ENCODE measurements around the gene CERS4.
"Not testable (repeated sequence)": the region's sequence is repeated elsewhere in the genome, so short reads cannot be mapped to it uniquely, and the experiment has no call there.

CERS4 gene

DNA sequence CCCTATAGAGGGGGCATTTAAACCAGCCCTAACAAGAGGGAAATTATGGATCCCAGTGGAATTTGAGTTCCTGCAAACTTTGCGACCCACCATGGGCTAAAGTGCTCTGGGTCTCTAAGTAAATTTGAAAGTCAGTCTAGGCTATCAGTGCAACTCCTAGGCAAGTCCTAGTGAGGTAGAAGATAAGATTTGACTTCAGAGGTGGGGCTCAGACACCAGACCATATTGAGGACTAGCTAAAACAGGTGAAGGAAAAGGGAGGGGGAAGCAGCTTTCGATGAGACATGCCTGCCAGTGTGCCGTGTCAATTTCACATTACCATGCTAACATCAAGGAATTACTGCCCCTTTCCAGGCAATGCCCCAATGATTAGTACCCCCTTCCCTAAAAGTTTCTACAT, 60.6 kb downstream of the CERS4 start:
- DNase-seq: no peak

DNA sequence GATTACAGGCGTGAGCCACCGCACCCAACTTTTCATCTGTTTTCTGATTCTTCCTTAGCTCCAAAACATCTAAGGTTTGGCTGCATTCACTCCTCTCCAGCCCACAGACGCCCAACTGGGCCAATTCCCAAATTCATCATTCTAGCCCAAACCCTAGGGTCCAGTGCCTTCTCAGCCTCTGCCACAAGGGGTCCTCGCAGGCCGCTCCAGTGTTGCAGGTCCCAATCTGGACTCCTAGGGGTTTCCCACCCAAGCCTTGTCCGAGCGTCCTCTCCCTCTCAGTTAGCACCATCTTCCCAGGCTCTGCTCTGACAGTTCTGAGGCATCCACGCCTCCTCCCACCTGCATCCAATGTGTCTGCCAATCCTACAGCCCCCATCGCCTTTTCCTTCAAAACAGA, 67.3 kb downstream of the CERS4 start:
- not testable (repeated sequence) for DNase-seq

DNA sequence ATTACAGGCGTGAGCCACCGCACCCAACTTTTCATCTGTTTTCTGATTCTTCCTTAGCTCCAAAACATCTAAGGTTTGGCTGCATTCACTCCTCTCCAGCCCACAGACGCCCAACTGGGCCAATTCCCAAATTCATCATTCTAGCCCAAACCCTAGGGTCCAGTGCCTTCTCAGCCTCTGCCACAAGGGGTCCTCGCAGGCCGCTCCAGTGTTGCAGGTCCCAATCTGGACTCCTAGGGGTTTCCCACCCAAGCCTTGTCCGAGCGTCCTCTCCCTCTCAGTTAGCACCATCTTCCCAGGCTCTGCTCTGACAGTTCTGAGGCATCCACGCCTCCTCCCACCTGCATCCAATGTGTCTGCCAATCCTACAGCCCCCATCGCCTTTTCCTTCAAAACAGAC, 82.2 kb downstream of the CERS4 start:
- not testable (repeated sequence) for DNase-seq

DNA sequence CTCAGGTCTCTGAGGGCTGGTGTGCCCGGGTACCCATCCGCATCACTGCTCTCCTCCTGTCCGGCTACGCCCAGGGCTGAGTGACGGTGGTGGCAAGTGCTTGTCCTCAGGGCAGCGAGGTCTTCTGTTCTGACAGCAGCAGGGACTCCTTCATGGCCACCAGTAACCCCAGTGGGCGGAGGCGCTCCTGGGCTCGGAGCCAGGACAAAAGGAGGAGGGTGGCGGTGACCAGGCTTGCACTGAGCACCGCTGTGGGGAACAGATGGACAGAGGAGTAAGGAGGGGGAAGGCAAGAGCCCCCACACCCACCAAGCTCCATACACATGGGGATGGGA, 93.2 kb downstream of the CERS4 start:
- no peak for DNase-seq

DNA sequence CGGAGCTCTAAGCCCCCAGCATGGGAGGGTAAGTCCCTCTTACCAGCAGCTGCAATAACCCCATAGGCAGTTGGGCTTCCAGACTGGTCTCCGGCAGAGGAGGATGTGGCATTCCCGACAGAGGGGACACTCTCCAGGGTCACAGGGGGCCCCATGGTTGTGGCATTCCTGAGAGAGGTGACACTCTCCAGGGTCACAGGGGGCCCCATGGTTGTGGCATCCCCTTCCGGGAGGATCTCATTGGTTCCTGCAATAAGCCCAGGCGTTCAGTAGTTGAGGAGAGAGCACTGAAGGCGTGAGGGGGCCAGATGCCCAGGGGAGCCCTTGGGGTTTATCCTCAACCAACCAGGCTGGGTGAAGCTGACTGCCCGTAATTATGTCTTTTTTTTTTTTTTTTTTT, 93.6 kb downstream of the CERS4 start:
- DNase-seq: no peak

DNA sequence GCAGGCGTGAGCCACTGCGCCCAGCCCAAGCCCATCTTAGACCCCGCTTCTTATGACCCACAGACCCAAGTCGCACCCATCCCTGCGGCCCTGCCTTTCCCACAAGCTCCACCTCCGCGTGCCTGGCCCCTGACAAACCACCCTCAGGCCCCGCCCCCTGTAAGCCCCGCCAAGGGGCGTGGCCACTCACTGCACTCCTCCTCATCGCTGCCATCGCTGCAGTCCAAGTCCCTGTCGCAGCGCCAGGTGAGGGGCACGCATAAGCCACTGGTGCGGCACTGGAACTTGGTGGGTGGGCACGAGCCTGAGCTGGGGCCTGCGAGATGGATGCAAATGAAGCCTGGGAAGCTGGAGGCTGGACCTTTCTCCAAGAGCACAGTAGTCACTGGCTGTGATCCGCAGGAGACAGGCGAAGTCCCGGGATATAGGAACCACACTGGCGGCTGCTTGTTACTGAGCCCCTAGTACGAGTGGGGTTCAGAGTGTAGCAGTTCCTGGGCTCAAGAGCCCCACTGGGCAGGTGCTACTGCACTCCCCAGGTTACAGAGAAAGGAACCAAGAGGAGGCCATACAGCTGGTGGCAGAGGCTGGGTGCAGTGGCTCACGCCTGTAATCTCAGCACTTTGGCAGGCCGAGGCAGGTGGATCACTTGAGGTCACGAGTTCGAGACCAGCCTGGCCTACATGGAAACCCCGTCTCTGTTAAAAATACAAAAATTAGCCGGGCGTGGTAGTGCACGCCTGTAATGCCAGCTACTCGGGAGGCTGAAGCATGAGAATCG, 95.9 kb downstream of the CERS4 start:
- no peak for DNase-seq

DNA sequence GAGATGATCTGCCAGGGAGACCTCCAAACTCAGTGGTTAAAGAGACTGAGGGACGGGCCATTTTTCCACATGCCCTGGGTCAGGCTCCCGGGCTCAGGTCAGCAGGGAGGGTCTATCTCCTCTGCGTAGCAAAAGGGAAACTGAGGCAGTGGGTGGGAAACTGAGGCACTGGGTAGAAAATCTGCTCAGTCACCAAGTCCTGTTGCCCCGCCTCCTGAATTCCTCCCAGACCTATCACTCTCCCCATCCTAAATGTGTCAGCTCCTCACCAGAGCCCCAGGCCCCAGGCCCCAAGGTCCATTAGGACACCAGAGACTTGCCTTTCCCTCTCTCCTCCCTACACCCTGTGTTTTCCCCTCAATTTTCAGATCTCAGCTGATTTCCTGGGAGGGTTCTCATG, 96.6 kb downstream of the CERS4 start:
- DNase-seq: no peak

DNA sequence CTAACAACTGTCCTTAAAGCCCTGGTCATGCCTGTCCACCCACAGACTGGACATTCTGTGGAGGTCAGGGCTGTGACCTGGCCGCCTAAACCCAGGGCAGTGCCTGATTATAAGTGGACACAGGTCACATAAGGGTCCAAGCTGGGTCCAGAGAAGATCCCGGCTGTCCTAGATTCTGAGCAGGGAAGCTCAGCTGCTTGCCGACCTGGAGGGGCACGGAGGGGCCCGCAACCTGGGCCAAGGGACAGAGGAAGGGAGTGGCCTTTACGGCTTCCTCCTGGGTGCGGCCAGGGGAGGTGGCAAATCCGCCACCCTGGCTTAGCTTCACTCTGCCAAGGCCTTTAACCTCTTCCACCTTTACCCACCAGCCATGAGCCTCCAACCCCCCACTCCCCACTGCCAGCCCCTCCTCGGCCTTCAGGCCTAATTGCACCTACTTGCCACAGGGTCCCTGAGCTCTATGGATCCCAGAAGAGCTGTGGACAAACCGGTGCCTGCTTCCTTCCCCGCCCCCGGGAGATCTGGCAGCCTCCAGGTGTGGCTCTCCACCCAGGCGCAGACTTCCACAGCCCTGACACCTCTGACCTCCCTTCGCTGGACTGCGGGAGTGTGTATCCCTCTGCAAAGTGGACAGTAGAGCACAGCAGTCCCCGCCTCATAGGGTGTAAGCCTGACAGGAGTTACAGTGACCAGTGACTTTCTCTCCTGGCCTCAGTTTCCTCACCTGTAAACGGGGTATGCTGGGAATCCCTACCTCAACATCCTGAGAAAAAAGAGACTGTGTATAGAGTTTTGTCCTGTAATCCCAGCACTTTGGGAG, 97.3 kb downstream of the CERS4 start:
- no peak for DNase-seq

DNA sequence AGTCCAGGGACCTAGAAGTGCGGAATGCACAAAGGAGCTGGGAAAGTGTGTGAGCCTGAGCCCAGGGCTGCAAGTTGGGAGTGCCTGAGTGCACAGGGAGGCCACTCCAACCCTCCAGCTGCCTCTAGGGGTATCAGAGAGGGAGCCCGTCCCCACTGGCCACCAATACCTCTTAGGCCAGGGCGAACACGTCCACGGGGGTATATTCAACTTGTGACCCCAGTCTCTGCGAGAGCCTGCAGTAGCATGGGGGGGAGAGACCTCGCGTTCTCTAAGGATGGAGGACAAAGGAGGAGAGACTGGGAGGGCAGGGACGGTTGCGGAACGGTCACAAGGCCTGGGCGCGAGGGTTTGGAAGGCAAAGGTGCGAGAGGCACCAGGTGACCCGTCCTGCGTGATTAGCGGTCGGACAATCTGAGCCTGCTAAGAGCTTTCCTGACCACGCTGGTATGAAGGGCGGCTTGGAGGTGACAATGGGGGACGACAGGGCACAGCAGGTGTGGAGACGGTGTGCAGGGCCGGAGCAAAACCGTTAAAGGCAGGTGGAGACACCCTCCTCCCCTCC, 98.3 kb downstream of the CERS4 start:
- no peak for DNase-seq

DNA sequence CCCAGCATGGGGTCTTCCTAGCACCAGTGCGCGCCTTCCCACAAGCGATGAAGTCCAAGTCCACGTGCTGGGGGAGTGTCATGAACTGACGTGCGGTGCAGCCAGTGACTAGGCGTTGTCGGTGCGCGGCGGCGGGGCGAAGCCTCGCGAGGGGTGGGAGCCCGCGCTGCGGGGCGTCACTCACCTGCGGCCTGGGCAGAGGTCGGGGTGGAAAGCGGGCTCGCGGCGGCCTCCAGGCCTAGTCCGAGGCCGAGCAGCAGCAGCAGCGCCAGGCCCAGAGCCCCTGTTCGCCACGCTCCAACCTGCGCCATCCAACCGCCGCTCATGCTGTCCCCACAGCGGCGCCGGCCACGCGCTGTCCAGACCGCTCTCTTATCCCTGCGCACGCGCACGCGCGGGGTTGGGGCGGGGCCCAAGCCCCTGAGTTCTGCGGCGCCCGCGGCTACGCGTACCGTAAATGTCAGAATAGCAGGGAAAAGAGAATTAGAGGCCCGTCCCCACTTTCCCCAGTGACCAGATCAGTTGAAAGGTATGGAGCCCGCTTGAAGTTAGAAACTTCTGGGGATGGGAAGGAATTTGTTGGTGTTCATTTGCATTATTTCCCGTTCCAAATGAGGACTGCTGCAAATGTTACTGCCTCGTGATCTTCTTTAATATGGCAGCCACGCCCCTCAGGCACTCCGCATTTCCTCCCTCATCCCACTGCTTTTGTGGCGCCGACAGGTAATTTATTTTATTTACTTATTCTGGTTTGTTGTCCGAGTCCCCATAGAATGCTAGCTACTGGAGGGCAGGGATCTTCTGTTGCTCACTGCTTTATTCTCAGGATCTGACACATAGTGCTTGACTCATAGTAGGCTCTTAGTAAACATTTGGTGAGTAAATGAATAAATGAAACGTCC, 99.0 kb downstream of the CERS4 start, which contains the start of gene CD320:
Gene CD320, minus strand, starts transcription at position 394 of the 902 bp plus-strand sequence. Its CDS starts 68 bp downstream, at position 326.
- DNase-seq: peak; percentile 81

DNA sequence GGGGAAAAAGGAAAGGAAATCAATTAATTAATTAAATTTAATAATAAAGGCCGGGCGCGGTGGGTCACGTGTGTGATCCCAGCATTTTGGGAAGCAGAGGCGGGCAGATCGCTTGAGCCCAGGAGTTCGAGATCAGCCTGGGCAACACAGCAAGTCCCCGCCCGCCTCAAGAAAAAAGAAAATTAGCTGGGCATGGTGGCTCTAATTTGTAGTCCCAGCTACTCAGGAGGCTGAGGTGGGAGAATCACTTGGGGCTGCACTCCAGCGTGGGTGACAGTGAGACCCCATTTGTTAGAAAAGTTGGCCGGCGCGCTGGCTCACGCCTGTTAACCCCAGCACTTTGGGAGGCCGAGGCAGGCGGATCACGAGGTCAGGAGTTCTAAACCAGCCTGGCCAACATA, 99.7 kb downstream of the CERS4 start:
- DNase-seq: no peak

DNA sequence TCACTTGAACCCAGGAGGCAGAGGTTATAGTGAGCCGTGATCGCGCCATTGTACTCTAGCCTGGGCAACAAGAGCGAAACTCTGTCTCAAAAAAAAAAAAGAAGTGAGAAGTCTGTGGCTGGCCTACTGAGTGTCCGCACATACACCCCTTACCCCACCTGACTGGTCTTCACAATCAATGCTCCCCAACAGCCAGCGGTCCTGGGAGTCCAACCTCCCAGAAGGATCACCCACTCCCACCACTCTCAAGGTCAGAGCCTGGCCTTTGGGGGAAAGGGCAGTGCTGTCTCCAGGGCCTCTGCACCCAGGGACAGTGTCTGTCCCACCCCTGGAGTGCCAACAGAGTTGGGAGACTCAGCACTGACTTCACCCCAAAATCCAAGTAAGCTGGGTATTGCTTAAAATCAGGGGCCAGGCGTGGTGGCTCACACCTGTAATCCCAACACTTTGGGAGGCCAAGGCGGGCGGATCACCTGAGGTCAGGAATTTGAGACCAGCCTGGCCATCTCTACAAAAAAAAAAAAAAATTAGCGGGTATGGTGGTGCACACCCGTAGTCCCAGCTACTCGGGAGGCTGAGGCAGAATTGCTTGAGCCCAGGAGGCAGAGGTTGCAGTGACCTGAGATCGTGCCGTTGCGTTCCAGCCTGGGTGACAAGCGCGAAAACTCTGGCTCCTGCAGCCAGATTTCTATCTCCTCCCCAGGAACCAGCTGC, 101.3 kb downstream of the CERS4 start:
- DNase-seq: no peak

DNA sequence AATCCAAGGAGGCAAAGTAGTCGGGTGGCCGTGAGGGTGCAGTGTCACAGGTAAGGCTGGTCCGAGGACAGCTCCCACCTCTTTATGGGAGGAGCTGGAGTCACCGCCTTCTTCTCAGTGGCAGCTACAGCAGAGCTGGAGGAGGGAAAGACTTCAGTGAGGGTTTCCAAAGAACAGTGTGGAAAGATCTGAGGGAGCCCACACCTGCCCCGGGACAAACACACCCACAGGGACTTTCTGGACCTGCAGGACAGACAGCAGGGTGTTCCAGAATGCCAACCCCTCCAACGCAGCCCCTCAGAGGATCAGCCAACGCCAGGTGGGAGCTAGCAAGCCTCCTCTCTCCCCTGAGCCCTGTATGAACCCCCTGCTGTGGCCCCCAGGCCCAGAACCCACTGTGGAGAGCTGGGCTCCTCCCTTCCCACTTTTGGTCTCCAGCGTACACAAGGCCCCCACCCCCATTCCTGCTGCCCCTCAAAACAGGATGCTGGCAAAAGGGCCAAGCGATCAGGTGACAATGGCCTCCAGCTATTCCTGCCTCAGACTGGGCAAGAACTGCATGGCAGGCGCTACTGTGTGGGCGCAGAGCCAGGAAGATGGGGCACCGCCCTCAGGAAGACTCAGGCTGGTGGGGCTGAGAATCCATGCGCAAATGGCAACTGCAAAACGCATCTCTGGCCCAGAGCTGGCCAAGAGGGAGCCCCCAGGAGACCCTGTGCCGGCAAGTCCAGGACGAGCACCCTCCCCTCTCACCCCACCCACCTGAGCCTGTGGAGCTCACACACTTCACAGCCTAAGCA, 102.5 kb downstream of the CERS4 start:
- no peak for DNase-seq
